Keratinocyte (primary cell): ENCODE results near the gene MT1E.
A peak's percentile ranks its signal among the peaks of the same experiment; 100 is the strongest.

Experiments used
- CTCF ChIP-seq, 3 experiments: IDR thresholded peaks in 1 of 3; conservative IDR thresholded peaks in 1 of 3; optimal IDR thresholded peaks in 1 of 3; 2 replicates in 2 of 3; 3 replicates in 1 of 3; pipeline versions ENCODE3 to v1.5.1; 2011; ENCODE audit warnings: low read length in 3 of 3, mild to moderate bottlenecking in 3 of 3, moderate library complexity in 2 of 3, control low read depth in 1 of 3, inconsistent platforms in 1 of 3; ENCODE audit not compliant: insufficient read depth in 2 of 3; ENCODE audit errors: extremely low read depth in 1 of 3
- EZH2 ChIP-seq: IDR thresholded peaks from one replicate; pipeline ENCODE4 v1.6.1; 2012; ENCODE audit warnings: inconsistent platforms, mild to moderate bottlenecking, low read length, moderate library complexity

GRCh38 chr16:56632848-56633365, 7.3 kb downstream of the MT1E start:
- TF ChIP-seq EZH2 (peak; percentile 49), CTCF (optimal IDR thresholded peaks at IDR 0.05 in 1 of 3, IDR thresholded peaks at IDR 0.05 in 1 of 3, conservative IDR thresholded peaks at IDR 0.05 in 1 of 3; ENCODE audit: extremely low read depth in 1 of 3, insufficient read depth in 2 of 3, low read length in 3 of 3) (no peak)
